ENCODE data around the gene RBM20. TPM values are rescaled to one million over a fixed set of nuclear protein-coding genes. Genes with fewer than 3 reads are reported as not detected.

RBM20 gene
- total RNA-seq, 1 experiment from 2014 or later, result not detected

DNA sequence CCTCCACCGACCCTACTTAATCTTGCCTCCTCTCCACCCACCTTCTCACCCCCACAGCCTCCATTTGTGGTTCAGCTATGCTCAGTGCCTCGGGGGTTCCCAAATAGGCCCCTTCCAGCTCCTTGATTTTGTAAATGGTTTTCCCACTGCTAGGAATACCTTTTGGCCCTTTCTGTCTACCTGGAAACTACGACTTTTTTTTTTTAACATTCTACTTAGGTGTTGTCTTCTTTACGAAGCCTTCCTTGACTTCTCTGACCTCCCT, 200.4 kb downstream of the RBM20 start:
- Mint-ChIP-seq H3K36me3 (ENCODE audit: insufficient read depth, unreplicated experiment) (no peaks in the 10 kb centered on the region), H3K4me3 (ENCODE audit: low read depth, unreplicated experiment) (no peak overlapping the region), H3K27me3 (ENCODE audit: unreplicated experiment) (no peaks in the 10 kb centered on the region), H3K9me3 (ENCODE audit: low read depth, unreplicated experiment) (no peaks in the 10 kb centered on the region), H3K27ac (ENCODE audit: unreplicated experiment) (no peak overlapping the region), H3K4me1 (ENCODE audit: low read depth, unreplicated experiment) (peaks cover 37% of the 10 kb centered on the region)
- intact Hi-C loops (cut with micrococcal nuclease; ENCODE audit: unreplicated experiment), result no loop called here
- no peak for DNase-seq
- TF ChIP-seq, protein P1, sequence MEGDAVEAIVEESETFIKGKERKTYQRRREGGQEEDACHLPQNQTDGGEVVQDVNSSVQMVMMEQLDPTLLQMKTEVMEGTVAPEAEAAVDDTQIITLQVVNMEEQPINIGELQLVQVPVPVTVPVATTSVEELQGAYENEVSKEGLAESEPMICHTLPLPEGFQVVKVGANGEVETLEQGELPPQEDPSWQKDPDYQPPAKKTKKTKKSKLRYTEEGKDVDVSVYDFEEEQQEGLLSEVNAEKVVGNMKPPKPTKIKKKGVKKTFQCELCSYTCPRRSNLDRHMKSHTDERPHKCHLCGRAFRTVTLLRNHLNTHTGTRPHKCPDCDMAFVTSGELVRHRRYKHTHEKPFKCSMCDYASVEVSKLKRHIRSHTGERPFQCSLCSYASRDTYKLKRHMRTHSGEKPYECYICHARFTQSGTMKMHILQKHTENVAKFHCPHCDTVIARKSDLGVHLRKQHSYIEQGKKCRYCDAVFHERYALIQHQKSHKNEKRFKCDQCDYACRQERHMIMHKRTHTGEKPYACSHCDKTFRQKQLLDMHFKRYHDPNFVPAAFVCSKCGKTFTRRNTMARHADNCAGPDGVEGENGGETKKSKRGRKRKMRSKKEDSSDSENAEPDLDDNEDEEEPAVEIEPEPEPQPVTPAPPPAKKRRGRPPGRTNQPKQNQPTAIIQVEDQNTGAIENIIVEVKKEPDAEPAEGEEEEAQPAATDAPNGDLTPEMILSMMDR (IDR thresholded peaks at IDR 0.05; ENCODE audit: unreplicated experiment), result no peak
- CTCF ChIA-PET, result no interaction called here
- BruUV-seq (replicated peaks), result no TSS peak

DNA sequence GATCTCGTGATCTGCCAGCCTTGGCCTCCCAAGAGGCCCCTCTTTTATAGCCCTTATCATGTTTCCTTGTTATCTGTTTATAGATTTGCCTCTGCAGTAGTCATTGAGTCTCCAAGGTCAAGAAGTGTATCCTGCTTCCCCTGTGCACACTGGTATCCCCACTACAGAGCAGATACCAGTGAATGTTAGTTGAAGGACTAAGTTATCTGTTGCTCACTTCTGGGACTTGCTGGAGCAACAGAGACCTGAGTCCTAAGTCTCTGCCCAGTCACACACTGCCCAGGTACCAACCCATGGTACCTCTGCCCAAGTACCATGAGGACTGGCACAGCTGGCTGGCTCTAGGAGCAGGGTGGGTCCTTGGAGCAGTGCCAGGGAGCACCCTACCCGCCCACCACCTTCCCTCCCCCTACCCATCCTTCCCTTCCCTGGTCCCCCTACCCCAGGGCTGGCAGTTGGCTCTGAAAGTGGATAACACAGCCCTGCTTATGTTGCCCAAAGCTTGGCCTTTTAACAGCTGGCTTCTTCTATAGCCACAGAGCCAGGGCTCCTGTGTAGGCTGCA, 201.1 kb downstream of the RBM20 start:
- intact Hi-C loops (cut with micrococcal nuclease; ENCODE audit: unreplicated experiment), result no loop called here
- H3K4me1 Mint-ChIP-seq (ENCODE audit: low read depth, unreplicated experiment), result peaks cover 37% of the 10 kb centered on the region
- no peaks in the 10 kb centered on the region for H3K36me3 Mint-ChIP-seq (ENCODE audit: insufficient read depth, unreplicated experiment)
- DNase-seq, result no peak
- TF ChIP-seq, protein P1 (IDR thresholded peaks at IDR 0.05; ENCODE audit: unreplicated experiment), result no peak
- no TSS peak for BruUV-seq (replicated peaks)
- CTCF ChIA-PET, result interaction anchor here (0.7 kb wide), 1 partner anchor 39 kb away, joined by 4 read pairs; no protein-coding TSS in a partner anchor
- no peaks in the 10 kb centered on the region for H3K27me3 Mint-ChIP-seq (ENCODE audit: unreplicated experiment)
- no peaks in the 10 kb centered on the region for H3K9me3 Mint-ChIP-seq (ENCODE audit: low read depth, unreplicated experiment)
- no peak overlapping the region for H3K4me3 Mint-ChIP-seq (ENCODE audit: low read depth, unreplicated experiment)
- no peak overlapping the region for H3K27ac Mint-ChIP-seq (ENCODE audit: unreplicated experiment)

DNA sequence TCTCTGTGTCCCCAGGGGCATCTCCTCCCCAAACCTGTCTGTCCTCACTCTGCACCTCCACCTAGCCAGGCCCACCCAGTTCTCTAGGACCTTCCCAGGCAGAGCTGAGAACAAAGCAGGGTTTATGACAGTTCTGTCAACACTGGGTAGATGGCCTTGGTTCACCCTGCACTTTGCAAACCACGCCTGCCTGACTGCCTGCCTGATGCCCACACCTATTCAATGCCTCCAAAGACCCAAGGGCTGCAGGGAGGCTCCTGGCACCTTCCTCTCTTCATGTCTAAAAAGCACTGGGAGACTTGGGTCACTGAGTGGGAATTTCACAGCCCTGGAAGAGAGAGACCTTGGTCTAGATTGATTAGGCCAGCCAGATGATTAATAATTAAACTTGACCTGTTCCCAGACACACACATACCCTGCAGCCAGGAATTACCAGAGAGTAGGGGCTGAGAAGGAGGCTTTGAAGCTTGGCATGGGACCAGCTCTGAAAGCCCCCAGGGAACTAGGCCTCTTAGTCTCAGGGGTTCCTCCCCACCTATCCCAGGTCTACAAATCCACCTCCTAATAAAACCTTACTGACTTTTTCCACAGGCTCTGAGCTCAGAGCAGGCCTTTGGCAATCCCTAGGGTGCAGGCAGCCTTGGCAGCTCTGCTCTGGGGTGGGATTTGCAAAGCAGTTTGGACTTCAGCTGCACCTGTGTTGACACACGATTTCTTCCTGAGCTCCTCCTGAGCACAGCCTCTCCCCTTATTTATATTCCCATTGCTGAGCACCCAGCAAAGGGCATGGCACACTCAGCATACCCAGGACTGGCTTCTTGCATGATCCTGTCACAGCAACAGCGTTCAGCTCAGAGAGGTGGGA, 201.9 kb downstream of the RBM20 start:
- H3K27ac Mint-ChIP-seq (ENCODE audit: unreplicated experiment), result no peak overlapping the region
- DNase-seq, result peak; percentile 42
- CTCF ChIA-PET, result interaction anchor here (0.7 kb wide), 1 partner anchor 40 kb away, joined by 4 read pairs; no protein-coding TSS in a partner anchor
- TF ChIP-seq, protein P1 (IDR thresholded peaks at IDR 0.05; ENCODE audit: unreplicated experiment), result no peak
- H3K36me3 Mint-ChIP-seq (ENCODE audit: insufficient read depth, unreplicated experiment), result no peaks in the 10 kb centered on the region
- BruUV-seq (replicated peaks), result no TSS peak
- H3K4me1 Mint-ChIP-seq (ENCODE audit: low read depth, unreplicated experiment), result peaks cover 37% of the 10 kb centered on the region
- no peaks in the 10 kb centered on the region for H3K9me3 Mint-ChIP-seq (ENCODE audit: low read depth, unreplicated experiment)
- no peaks in the 10 kb centered on the region for H3K27me3 Mint-ChIP-seq (ENCODE audit: unreplicated experiment)
- intact Hi-C loops (cut with micrococcal nuclease; ENCODE audit: unreplicated experiment), result no loop called here
- no peak overlapping the region for H3K4me3 Mint-ChIP-seq (ENCODE audit: low read depth, unreplicated experiment)

DNA sequence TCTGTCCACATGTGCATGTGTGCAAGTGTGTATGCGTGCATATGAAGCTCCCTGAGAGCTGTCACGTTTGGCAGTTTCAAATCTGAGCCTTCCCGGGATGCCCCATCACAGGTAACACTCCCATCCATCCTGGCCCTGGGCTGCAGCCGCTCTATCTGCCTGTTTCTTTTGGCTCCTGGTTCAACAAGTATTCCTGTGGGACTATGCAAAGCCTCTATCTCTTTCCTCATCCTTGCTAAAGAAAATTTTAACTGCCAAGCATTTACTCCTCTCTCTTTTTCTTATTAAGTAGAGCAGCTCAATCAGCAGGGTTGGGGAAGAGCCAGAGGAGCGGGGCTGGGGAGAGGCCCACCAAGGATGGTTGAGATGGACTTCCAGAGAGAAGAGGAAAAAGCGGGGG, 203.2 kb downstream of the RBM20 start:
- no peak for DNase-seq
- Mint-ChIP-seq H3K36me3 (ENCODE audit: insufficient read depth, unreplicated experiment) (no peaks in the 10 kb centered on the region), H3K4me1 (ENCODE audit: low read depth, unreplicated experiment) (peaks cover 42% of the 10 kb centered on the region), H3K4me3 (ENCODE audit: low read depth, unreplicated experiment) (no peak overlapping the region), H3K9me3 (ENCODE audit: low read depth, unreplicated experiment) (no peaks in the 10 kb centered on the region), H3K27me3 (ENCODE audit: unreplicated experiment) (no peaks in the 10 kb centered on the region), H3K27ac (ENCODE audit: unreplicated experiment) (no peak overlapping the region)
- no TSS peak for BruUV-seq (replicated peaks)
- CTCF ChIA-PET, result no interaction called here
- TF ChIP-seq, protein P1 (IDR thresholded peaks at IDR 0.05; ENCODE audit: unreplicated experiment), result no peak
- intact Hi-C loops (cut with micrococcal nuclease; ENCODE audit: unreplicated experiment), result no loop called here

All from Calu3 (cell line).